ENCODE measurements around the gene ADAT1. TPM values are rescaled to one million over a fixed set of nuclear protein-coding genes. Genes with fewer than 3 reads are reported as not detected.

The ADAT1 gene
- total RNA-seq (2013; cell fraction: nucleolus; rRNA removed), result 83.5 and 88.1 TPM in 2 replicates
- total RNA-seq (2014; rRNA removed) (61.7 and 72.9 TPM in 2 replicates), total RNA-seq (2014; rRNA removed; fragmentation: Illumina TruSeq; extraction: Trizol) (66.3 and 70.3 TPM in 2 replicates), total RNA-seq (2021) (70.0 and 72.3 TPM in 2 replicates), polyA plus RNA-seq (2011; rRNA removed) (28.2 and 34.8 TPM in 2 replicates), polyA plus RNA-seq (2014; fragmentation: Illumina TruSeq; extraction: Trizol) (77.4 and 86.7 TPM in 2 replicates), polyA plus RNA-seq (2014; fragmentation: Nextera tagmentation; extraction: Ambion mirVana) (10 to 100 TPM; 26.2 to 29.5 TPM), polyA plus RNA-seq (2014; rRNA removed) (39.5 and 49.9 TPM in 2 replicates), polyA plus RNA-seq (2016; fragmentation: Nextera tagmentation; extraction: Ambion mirVana) (10 to 100 TPM; 43.9 to 65.2 TPM), polyA minus RNA-seq (2011; rRNA and poly(A)+ RNA removed) (67.9 and 68.8 TPM in 2 replicates), Bru-seq, nascent RNA (percentile 67 among the genes with signal in this experiment), BruChase-seq, experiment 1, labeled RNA remaining after a 6-hour chase (percentile 67 among the genes with signal in this experiment), BruChase-seq, experiment 2, labeled RNA remaining after a 2-hour chase (percentile 65 among the genes with signal in this experiment)
- polyA plus RNA-seq (2011; ENCODE audit: low read depth), result 17.9 TPM
- 46.9 and 48.7 TPM in 2 replicates for polyA plus RNA-seq (2011; cell fraction: cytosol; rRNA removed)
- 20.0 and 33.1 TPM in 2 replicates for polyA plus RNA-seq (2011; cell fraction: nucleus; rRNA removed)
- 29.3 and 30.7 TPM in 2 replicates for polyA plus RNA-seq (2012)
- 16.3 and 19.5 TPM in 2 replicates for polyA minus RNA-seq (2011; cell fraction: cytosol; rRNA and poly(A)+ RNA removed)
- 26.2 and 42.5 TPM in 2 replicates for polyA minus RNA-seq (2011; cell fraction: nucleus; rRNA and poly(A)+ RNA removed)
- long read RNA-seq, experiment 1, transcript ADAT1-201 (11 exons, 1,869 nt), result major isoform, 5 of 16 reads
- long read RNA-seq, experiment 1, partial matches to known transcripts, result 6 of 16 reads
- long read RNA-seq, experiment 1, other reads (novel, unspliced or antisense), result 5 of 16 reads
- long read RNA-seq, experiment 2, transcript ADAT1-201 (11 exons, 1,869 nt), result major isoform, 54 of 101 reads
- long read RNA-seq, experiment 2, partial matches to known transcripts, result 28 of 101 reads
- long read RNA-seq, experiment 2, other reads (novel, unspliced or antisense), result 19 of 101 reads

- Histone ChIP-seq H2AFZ (ENCODE audit: control insufficient read depth, low read depth, low read length) (peak within 1 kb of the TSS; percentile 80), H3K79me2 (ENCODE audit: control insufficient read depth, insufficient read depth, low read length) (peaks cover 20% of the 10 kb centered on the region), H3K4me3 (peak within 1 kb of the TSS; percentile 93), H3K4me2 (ENCODE audit: control insufficient read depth, insufficient read depth) (peak within 1 kb of the TSS; percentile 97), H3K4me1 (ENCODE audit: control insufficient read depth, insufficient read depth, low read length) (peaks cover 24% of the 10 kb centered on the region), H3K36me3 (ENCODE audit: control insufficient read depth in 2 of 2, insufficient read depth in 2 of 2, low read length in 1 of 2) (peaks cover 6 to 20% of the 10 kb centered on the region in 2 experiments), H3K9ac (ENCODE audit: control insufficient read depth, insufficient read depth, low read length) (peak within 1 kb of the TSS; percentile 95), H3K9me3 (replicated peaks; ENCODE audit: control insufficient read depth, insufficient read depth, low read length) (no peaks in the 10 kb centered on the region), H4K20me1 (ENCODE audit: control insufficient read depth, insufficient read depth) (no peaks in the 10 kb centered on the region), H3K27me3 (replicated peaks in 1 of 2; ENCODE audit: control insufficient read depth in 2 of 2, insufficient read depth in 2 of 2, low read length in 1 of 2) (no peaks in the 10 kb centered on the region), H3K27ac (ENCODE audit: control insufficient read depth, insufficient read depth) (peak within 1 kb of the TSS; percentile 90)
- ATAC-seq (peak; percentile 97), DNase-seq (ENCODE audit: low read depth, low spot score) (peak; percentile 82), FAIRE-seq (peak; percentile 89)
- BruUV-seq (replicated peaks), result TSS peak; percentile 86
- ChIA-PET SMC1A (ENCODE audit: uncharacterized antibody, unreplicated experiment) (interaction anchor here (0.6 to 6.1 kb wide), 14 partner anchors 9 to 424 kb away, joined by 3 to 69 read pairs (median 18); partner anchors contain the start of genes KARS1 and TERF2IP), POLR2A (interaction anchor here (0.6 to 6.3 kb wide), 12 partner anchors 10 to 956 kb away, joined by 3 to 116 read pairs (median 6); partner anchors contain the start of genes CFDP1, GABARAPL2, KARS1 and TERF2IP), CTCF (interaction anchor here (0.7 to 9.5 kb wide), 17 partner anchors 10 to 238 kb away, joined by 3 to 153 read pairs (median 7); partner anchors contain the start of genes GABARAPL2, KARS1, TERF2IP and TMEM170A), RAD21 (ENCODE audit: unreplicated experiment) (interaction anchor here (0.7 to 3.5 kb wide), 18 partner anchors 19 to 202 kb away, joined by 3 to 46 read pairs (median 6); partner anchors contain the start of genes CFDP1, GABARAPL2, KARS1 and TERF2IP)
- in situ Hi-C loops (cut with MboI), result loop anchor here (10.0 kb wide), 1 partner anchor 158 kb away; the partner anchor contains the start of gene TMEM170A
- WGBS (ENCODE audit: insufficient coverage, insufficient replicate concordance, low lambda C conversion rate, missing lambda C conversion rate), result 1% methylated on average over 60 of the region's 62 CpGs
- intact Hi-C loops (cut with micrococcal nuclease; ENCODE audit: unreplicated experiment), result loop anchor here (2.0 kb wide), 4 partner anchors 24 to 158 kb away; partner anchors contain the start of genes KARS1, TERF2IP, TMEM170A and TMEM231
- TF ChIP-seq YBX1 (IDR thresholded peaks at IDR 0.05) (no peak), SMC3 (IDR thresholded peaks at IDR 0.05; ENCODE audit: borderline replicate concordance, low read length) (no peak), ZBTB33 (IDR thresholded peaks at IDR 0.05) (no peak), CBFB (IDR thresholded peaks at IDR 0.05; ENCODE audit: low read depth) (peak; percentile 83), JUNB (IDR thresholded peaks at IDR 0.05) (no peak), E4F1 (IDR thresholded peaks at IDR 0.05; ENCODE audit: borderline replicate concordance, partially characterized antibody) (peak; percentile 67), IRF3 (IDR thresholded peaks at IDR 0.05) (no peak), EGR1 (IDR thresholded peaks at IDR 0.05; ENCODE audit: borderline replicate concordance in 1 of 2, low read depth in 2 of 2, low read length in 2 of 2) (peak in 1 of 2 experiments; percentile 70; a peak in 1 of 3 replicates), IRF4 (IDR thresholded peaks at IDR 0.05; ENCODE audit: low read depth, low read length) (no peak), PML (IDR thresholded peaks at IDR 0.05; ENCODE audit: low read length) (peak; percentile 89), KAT2A (conservative IDR thresholded peaks at IDR 0.05; ENCODE audit: control insufficient read depth, low read depth, low read length) (no peak), POLR2A (IDR thresholded peaks at IDR 0.05; ENCODE audit: low read depth, low read length) (peak; percentile 95), ZNF24 (IDR thresholded peaks at IDR 0.05) (no peak)
Measured at GRCh38 chr16:75622761-75623605, at the start of gene ADAT1. ADAT1 (minus strand) TSS chr16:75623281; CDS start chr16:75620799, 2,482 bp downstream.

All from GM12878 (cell line).